ENCODE data around the gene SARNP. TPM values are rescaled to one million over a fixed set of nuclear protein-coding genes. Genes with fewer than 3 reads are reported as not detected.

The SARNP gene
- polyA plus RNA-seq, 1 experiment, result 52.1 TPM

GRCh38 chr12:55861396-55861795, 43.9 kb upstream of the SARNP start:
- ChIA-PET CTCF (interaction anchor here (0.6 kb wide), 1 partner anchor 13 kb away, joined by 3 read pairs; no protein-coding TSS in a partner anchor), POLR2A (no interaction called here)
- Histone ChIP-seq H3K4me3 (ENCODE audit: low read depth, low read length) (no peak overlapping the region), H3K36me3 (ENCODE audit: control insufficient read depth, insufficient read depth, low read length) (no peaks in the 10 kb centered on the region), H3K27me3 (ENCODE audit: control insufficient read depth, insufficient read depth, low read length) (no peaks in the 10 kb centered on the region)
- no peak for TF ChIP-seq CTCF (IDR thresholded peaks at IDR 0.05; ENCODE audit: insufficient read depth, low read depth, low read length)
- DNase-seq (ENCODE audit: low read depth), result no peak

- no peak for TF ChIP-seq CTCF (IDR thresholded peaks at IDR 0.05; ENCODE audit: insufficient read depth, low read depth, low read length)
- Histone ChIP-seq H3K4me3 (ENCODE audit: low read depth, low read length) (no peak overlapping the region), H3K36me3 (ENCODE audit: control insufficient read depth, insufficient read depth, low read length) (no peaks in the 10 kb centered on the region), H3K27me3 (ENCODE audit: control insufficient read depth, insufficient read depth, low read length) (no peaks in the 10 kb centered on the region)
- CTCF ChIA-PET, result no interaction called here
- DNase-seq (ENCODE audit: low read depth), result no peak
- POLR2A ChIA-PET, result no interaction called here
Observed at GRCh38 chr12:55852740-55853139, 35.2 kb upstream of the SARNP start.

GRCh38 chr12:55850893-55851292, 33.4 kb upstream of the SARNP start:
- Histone ChIP-seq H3K4me3 (ENCODE audit: low read depth, low read length) (no peak overlapping the region), H3K36me3 (ENCODE audit: control insufficient read depth, insufficient read depth, low read length) (no peaks in the 10 kb centered on the region), H3K27me3 (ENCODE audit: control insufficient read depth, insufficient read depth, low read length) (no peaks in the 10 kb centered on the region)
- ChIA-PET CTCF (no interaction called here), POLR2A (interaction anchor here (0.6 kb wide), 2 partner anchors 22 to 33 kb away, joined by 3 read pairs; partner anchors contain the start of genes DNAJC14 and ORMDL2)
- DNase-seq (ENCODE audit: low read depth), result no peak
- no peak for TF ChIP-seq CTCF (IDR thresholded peaks at IDR 0.05; ENCODE audit: insufficient read depth, low read depth, low read length)

- Histone ChIP-seq H3K27me3 (ENCODE audit: control insufficient read depth, insufficient read depth, low read length) (no peaks in the 10 kb centered on the region), H3K36me3 (ENCODE audit: control insufficient read depth, insufficient read depth, low read length) (no peaks in the 10 kb centered on the region), H3K4me3 (ENCODE audit: low read depth, low read length) (no peak overlapping the region)
- no peak for TF ChIP-seq CTCF (IDR thresholded peaks at IDR 0.05; ENCODE audit: insufficient read depth, low read depth, low read length)
- DNase-seq (ENCODE audit: low read depth), result no peak
- ChIA-PET CTCF (no interaction called here), POLR2A (interaction anchor here (0.6 kb wide), 2 partner anchors 21 to 32 kb away, joined by 3 read pairs; partner anchors contain the start of genes DNAJC14 and ORMDL2)
Observed at GRCh38 chr12:55850401-55850800, 32.9 kb upstream of the SARNP start.

- ChIA-PET POLR2A (no interaction called here), CTCF (no interaction called here)
- no peak for TF ChIP-seq CTCF (IDR thresholded peaks at IDR 0.05; ENCODE audit: insufficient read depth, low read depth, low read length)
- H3K36me3 ChIP-seq (ENCODE audit: control insufficient read depth, insufficient read depth, low read length), result no peaks in the 10 kb centered on the region
- H3K27me3 ChIP-seq (ENCODE audit: control insufficient read depth, insufficient read depth, low read length), result no peaks in the 10 kb centered on the region
- no peak overlapping the region for H3K4me3 ChIP-seq (ENCODE audit: low read depth, low read length)
- no peak for DNase-seq (ENCODE audit: low read depth)
Observed at GRCh38 chr12:55849616-55850343, 32.3 kb upstream of the SARNP start.
